GM12873 (cell line): Measurements from ENCODE around the gene KASH5.

Experiments
- CTCF ChIP-seq: IDR thresholded peaks from 2 replicates; pipeline ENCODE4 v1.5.1; 2012; ENCODE audit warnings: low read depth, mild to moderate bottlenecking, moderate library complexity, low read length, control low read depth; ENCODE audit not compliant: insufficient read depth; ENCODE audit errors: missing control alignments

KASH5 gene

GRCh38 chr19:49453013-49453756, 65.1 kb downstream of the KASH5 start, which contains the start of gene ALDH16A1:
Gene ALDH16A1 (plus strand): TSS chr19:49453225. CDS start chr19:49453332, 107 bp downstream.
- TF ChIP-seq CTCF, result no peak

- no peak for TF ChIP-seq CTCF
Observed at GRCh38 chr19:49453757-49454240, 65.8 kb downstream of the KASH5 start.

- no peak for TF ChIP-seq CTCF
Observed at GRCh38 chr19:49455773-49456172, 67.7 kb downstream of the KASH5 start.

- no peak for TF ChIP-seq CTCF
Observed at GRCh38 chr19:49456326-49456725, 68.3 kb downstream of the KASH5 start.

- TF ChIP-seq CTCF, result no peak
Observed at GRCh38 chr19:49458567-49458903, 70.5 kb downstream of the KASH5 start.

GRCh38 chr19:49459388-49459787, 71.3 kb downstream of the KASH5 start:
- no peak for TF ChIP-seq CTCF

GRCh38 chr19:49461656-49462055, 73.6 kb downstream of the KASH5 start:
- TF ChIP-seq CTCF, result no peak

GRCh38 chr19:49462492-49462891, 74.4 kb downstream of the KASH5 start:
- TF ChIP-seq CTCF, result no peak
